H1 (cell line): ENCODE results near the gene CIAO3. TPM values are rescaled to one million over a fixed set of nuclear protein-coding genes. Genes with fewer than 3 reads are reported as not detected.

Experiments used
- CTCF ChIA-PET: fragments of 300-600 bp; sonication (Branson Sonifier 250); formaldehyde crosslinking; loops from one replicate; lab custom pipeline; 2021; ENCODE audit not compliant: partially characterized antibody; lab: Charles Lee
- POLR2A ChIA-PET: fragments of 300-600 bp; sonication (Branson Sonifier 250); formaldehyde crosslinking; loops from one replicate; lab custom pipeline; 2021; ENCODE audit warnings: inconsistent platforms; ENCODE audit not compliant: partially characterized antibody; lab: Charles Lee
- DNase-seq, 2 experiments: peaks; one replicate each; pipeline versions ENCODE4 v3.0.0 to v3.0.0-alpha.2; 2010 to 2022; ENCODE audit warnings: low spot score in 2 of 2, low read depth in 1 of 2, mixed read lengths in 1 of 2
- FAIRE-seq: peaks from 2 replicates; lab custom pipeline; 2011; peaks lifted over from hg19 to GRCh38; lab: Jason Lieb, UNC
- H2AFZ ChIP-seq: 2 replicates; pipeline ENCODE4 v1.8.1; 2012; ENCODE audit warnings: low read length, inconsistent platforms
- H2AK5ac ChIP-seq: 2 replicates; pipeline ENCODE4 v1.6.1; 2013; ENCODE audit warnings: low read depth, low read length
- H2BK120ac ChIP-seq: replicated peaks from 2 replicates; pipeline ENCODE3; 2013; ENCODE audit warnings: low read depth, low read length, inconsistent platforms
- H2BK12ac ChIP-seq: 2 replicates; pipeline ENCODE4 v1.6.1; 2013; ENCODE audit warnings: low read depth, low read length
- H2BK15ac ChIP-seq: 2 replicates; pipeline ENCODE4 v1.6.1; 2013; ENCODE audit warnings: low read length
- H2BK20ac ChIP-seq: 2 replicates; pipeline ENCODE4 v1.6.1; 2013; ENCODE audit warnings: low read length
- H2BK5ac ChIP-seq: 2 replicates; pipeline ENCODE4 v1.6.1; 2013; ENCODE audit warnings: low read depth, low read length
- H3K14ac ChIP-seq: 2 replicates; pipeline ENCODE4 v1.6.1; 2013; ENCODE audit warnings: inconsistent platforms; ENCODE audit not compliant: insufficient read length
- H3K18ac ChIP-seq: 2 replicates; pipeline ENCODE4 v1.6.1; 2013; ENCODE audit warnings: low read length; ENCODE audit errors: extremely low read depth
- H3K23ac ChIP-seq: 2 replicates; pipeline ENCODE4 v1.6.1; 2013; ENCODE audit warnings: inconsistent platforms; ENCODE audit not compliant: insufficient read length
- H3K23me2 ChIP-seq: 2 replicates; pipeline ENCODE4 v1.6.1; 2013; ENCODE audit warnings: low read depth, low read length
- H3K27ac ChIP-seq: 2 replicates; pipeline ENCODE4 v1.6.1; 2011; ENCODE audit warnings: low read depth, low read length, inconsistent platforms
- H3K27me3 ChIP-seq, 4 experiments: replicated peaks in 1 of 4; 1 replicate in 1 of 4; 2 replicates in 3 of 4; pipeline versions ENCODE4 v1.6.1 to v1.8.1; 2011 to 2013; ENCODE audit warnings: low read length in 3 of 4, mild to moderate bottlenecking in 3 of 4, inconsistent platforms in 2 of 4, mixed read lengths in 2 of 4, moderate library complexity in 1 of 4; ENCODE audit not compliant: control insufficient read depth in 3 of 4, insufficient read depth in 3 of 4; ENCODE audit errors: extremely low read depth in 1 of 4
- H3K36me3 ChIP-seq, 4 experiments: 2 replicates each; pipeline versions ENCODE4 v1.6.1 to v1.8.1; 2011 to 2013; ENCODE audit warnings: mild to moderate bottlenecking in 4 of 4, low read length in 3 of 4, moderate library complexity in 2 of 4, control low read depth in 1 of 4, inconsistent platforms in 1 of 4; ENCODE audit not compliant: insufficient read depth in 4 of 4, control insufficient read depth in 2 of 4
- H3K4ac ChIP-seq: replicated peaks from 2 replicates; pipeline ENCODE3; 2013; ENCODE audit warnings: low read length, low read depth, mixed read lengths, inconsistent platforms; ENCODE audit not compliant: insufficient read length
- H3K4me1 ChIP-seq, 4 experiments: replicated peaks in 1 of 4; 1 replicate in 1 of 4; 2 replicates in 3 of 4; pipeline versions ENCODE4 v1.6.1 to v1.8.1; 2011 to 2013; ENCODE audit warnings: low read length in 3 of 4, inconsistent platforms in 2 of 4, mixed read lengths in 1 of 4; ENCODE audit not compliant: insufficient read depth in 4 of 4, control insufficient read depth in 3 of 4
- H3K4me2 ChIP-seq, 2 experiments: 2 replicates each; pipeline versions ENCODE4 v1.6.1 to v1.8.1; 2011 to 2013; ENCODE audit warnings: low read depth in 2 of 2, low read length in 2 of 2, control low read depth in 1 of 2, inconsistent platforms in 1 of 2, mild to moderate bottlenecking in 1 of 2; ENCODE audit not compliant: insufficient read depth in 1 of 2
- H3K4me3 ChIP-seq, 4 experiments: fragments of 200-600, 300-600 bp in 1 of 4; sonication (generic), shearing (Covaris generic), sonication (Bioruptor Twin) in 1 of 4; 2 replicates each; pipeline versions ENCODE4 v1.5.1 to v1.8.1; 2011 to 2016; ENCODE audit warnings: low read length in 4 of 4, low read depth in 3 of 4, control low read depth in 2 of 4, inconsistent platforms in 2 of 4, mild to moderate bottlenecking in 2 of 4, mixed read lengths in 1 of 4, moderate library complexity in 1 of 4; ENCODE audit not compliant: insufficient read depth in 2 of 4; ENCODE audit errors: extremely low read depth in 1 of 4
- H3K56ac ChIP-seq: replicated peaks from 2 replicates; pipeline ENCODE3; 2013; ENCODE audit warnings: low read depth, mild to moderate bottlenecking, mixed read lengths, low read length, inconsistent platforms; ENCODE audit not compliant: insufficient read length
- H3K79me1 ChIP-seq: 2 replicates; pipeline ENCODE4 v1.6.1; 2013; ENCODE audit warnings: low read depth, low read length, control low read depth
- H3K79me2 ChIP-seq, 2 experiments: 2 replicates each; pipeline versions ENCODE4 v1.6.1 to v1.8.1; 2012 to 2013; ENCODE audit warnings: low read length in 2 of 2, mild to moderate bottlenecking in 2 of 2, inconsistent platforms in 1 of 2; ENCODE audit not compliant: insufficient read depth in 2 of 2, control insufficient read depth in 1 of 2
- H3K9ac ChIP-seq, 4 experiments: replicated peaks in 1 of 4; 1 replicate in 1 of 4; 2 replicates in 3 of 4; pipeline versions ENCODE4 v1.6.1 to v1.8.1; 2011 to 2013; ENCODE audit warnings: low read depth in 3 of 4, low read length in 3 of 4, control low read depth in 2 of 4, mild to moderate bottlenecking in 2 of 4, moderate library complexity in 2 of 4, inconsistent platforms in 1 of 4; ENCODE audit errors: extremely low read depth in 1 of 4
- H3K9me3 ChIP-seq, 2 experiments: 2 replicates each; pipeline versions ENCODE4 v1.6.1 to v1.8.1; 2012 to 2013; ENCODE audit warnings: mild to moderate bottlenecking in 2 of 2, moderate library complexity in 2 of 2, control low read depth in 1 of 2, inconsistent platforms in 1 of 2, low read depth in 1 of 2, low read length in 1 of 2, mixed read lengths in 1 of 2; ENCODE audit not compliant: insufficient read depth in 2 of 2
- H4K20me1 ChIP-seq, 2 experiments: replicated peaks in 1 of 2; 2 replicates each; pipeline versions ENCODE3 to v1.8.1; 2011 to 2013; ENCODE audit warnings: inconsistent platforms in 2 of 2, low read length in 2 of 2, mild to moderate bottlenecking in 1 of 2; ENCODE audit not compliant: insufficient read depth in 2 of 2, control insufficient read depth in 1 of 2
- H4K5ac ChIP-seq: 2 replicates; pipeline ENCODE4 v1.6.1; 2013; ENCODE audit warnings: low read length, low read depth, mixed read lengths, inconsistent platforms; ENCODE audit not compliant: insufficient read length
- H4K8ac ChIP-seq: 2 replicates; pipeline ENCODE4 v1.8.0; 2013; ENCODE audit warnings: mild to moderate bottlenecking, moderate library complexity, low read length, inconsistent platforms; ENCODE audit not compliant: insufficient read depth; ENCODE audit errors: extremely low read depth
- H4K91ac ChIP-seq: replicated peaks from 2 replicates; pipeline ENCODE3; 2013; ENCODE audit warnings: low read length, mixed read lengths, inconsistent platforms; ENCODE audit not compliant: insufficient read length
- CHD1 ChIP-seq: IDR thresholded peaks from 2 replicates; pipeline ENCODE4 v1.6.1; 2012; ENCODE audit warnings: low read depth, low read length, improper control_type of control experiment
- CREB1 ChIP-seq: IDR thresholded peaks from 2 replicates; pipeline ENCODE4 v1.6.1; 2012; ENCODE audit warnings: inconsistent platforms
- EGR1 ChIP-seq: IDR thresholded peaks from 2 replicates; pipeline ENCODE4 v1.6.1; 2011; ENCODE audit warnings: low read depth, low read length, borderline replicate concordance
- KDM1A ChIP-seq: fragments of 200-600, 300-600 bp; sonication (generic); IDR thresholded peaks from 2 replicates; pipeline ENCODE4 v1.7.1; 2016; ENCODE audit warnings: mild to moderate bottlenecking, low read length, borderline replicate concordance
- NANOG ChIP-seq: IDR thresholded peaks from 2 replicates; pipeline ENCODE4 v1.6.1; 2011; ENCODE audit warnings: low read length, low read depth, mild to moderate bottlenecking, inconsistent platforms; ENCODE audit not compliant: insufficient read depth, poor library complexity, severe bottlenecking
- RFX5 ChIP-seq: IDR thresholded peaks from 2 replicates; pipeline ENCODE4 v1.6.1; 2011; ENCODE audit warnings: low read depth, low read length, improper control_type of control experiment, borderline replicate concordance
- TEAD4 ChIP-seq: IDR thresholded peaks from 2 replicates; pipeline ENCODE4 v1.6.1; 2012; ENCODE audit warnings: low read depth, low read length, inconsistent platforms, mixed read lengths
- WGBS, 2 experiments: shearing (Covaris generic) in 1 of 2; methylation state at CpG; one replicate each; pipeline versions ENCODE4 v1.1.6 to v1.1.7; 2013 to 2015; ENCODE audit warnings: low lambda C conversion rate in 2 of 2, mixed read lengths in 2 of 2, inconsistent platforms in 1 of 2, low coverage in 1 of 2, missing lambda C conversion rate in 1 of 2; ENCODE audit not compliant: insufficient replicate concordance in 2 of 2, insufficient coverage in 1 of 2, insufficient read length in 1 of 2; ENCODE audit errors: extremely low coverage in 1 of 2, missing lambda C conversion rate in 1 of 2; 5-methylcytosine and 5-hydroxymethylcytosine counted together
- polyA plus RNA-seq, 7 experiments: library from polyadenylated mRNA; depleted of rRNA in 3 of 7; stranded (reverse) in 5 of 7; unstranded in 2 of 7; fragments of >200 nt in 5 of 7; fragments of 200-250 nt in 2 of 7; gene quantifications; 1 replicate in 5 of 7; 2 replicates in 1 of 7; 4 replicates in 1 of 7; pipeline versions ENCODE4 v1.2.1 to v1.2.3, GENCODE V29; 2011 to 2013; ENCODE audit warnings: missing spikeins in 2 of 7, mixed read lengths in 2 of 7
- total RNA-seq: library from RNA; stranded (reverse); fragmentation: NEBNext Ultra II Directional; extraction: Animal tissue kit (Norgen Biotek cat#: 25700); gene quantifications from 2 replicates; pipeline ENCODE4 v1.2.1, GENCODE V29; 2021
- TF ChIP-seq, protein P1 (sequence below), 3 experiments: IDR thresholded peaks; 1 replicate in 2 of 3; 2 replicates in 1 of 3; pipeline versions ENCODE4 v1.5.1 to v1.6.1; 2011; ENCODE audit warnings: low read length in 3 of 3, mild to moderate bottlenecking in 3 of 3, inconsistent platforms in 2 of 3, low read depth in 1 of 3, moderate library complexity in 1 of 3; ENCODE audit not compliant: insufficient read depth in 1 of 3; ENCODE audit errors: control extremely low read depth in 1 of 3

Gene CIAO3
- total and polyA plus RNA-seq, 2 of the 8 experiments (the other 6 are each of a cell fraction or from before 2014, with no cell fraction given) = 20.0 to 20.4 TPM

DNA sequence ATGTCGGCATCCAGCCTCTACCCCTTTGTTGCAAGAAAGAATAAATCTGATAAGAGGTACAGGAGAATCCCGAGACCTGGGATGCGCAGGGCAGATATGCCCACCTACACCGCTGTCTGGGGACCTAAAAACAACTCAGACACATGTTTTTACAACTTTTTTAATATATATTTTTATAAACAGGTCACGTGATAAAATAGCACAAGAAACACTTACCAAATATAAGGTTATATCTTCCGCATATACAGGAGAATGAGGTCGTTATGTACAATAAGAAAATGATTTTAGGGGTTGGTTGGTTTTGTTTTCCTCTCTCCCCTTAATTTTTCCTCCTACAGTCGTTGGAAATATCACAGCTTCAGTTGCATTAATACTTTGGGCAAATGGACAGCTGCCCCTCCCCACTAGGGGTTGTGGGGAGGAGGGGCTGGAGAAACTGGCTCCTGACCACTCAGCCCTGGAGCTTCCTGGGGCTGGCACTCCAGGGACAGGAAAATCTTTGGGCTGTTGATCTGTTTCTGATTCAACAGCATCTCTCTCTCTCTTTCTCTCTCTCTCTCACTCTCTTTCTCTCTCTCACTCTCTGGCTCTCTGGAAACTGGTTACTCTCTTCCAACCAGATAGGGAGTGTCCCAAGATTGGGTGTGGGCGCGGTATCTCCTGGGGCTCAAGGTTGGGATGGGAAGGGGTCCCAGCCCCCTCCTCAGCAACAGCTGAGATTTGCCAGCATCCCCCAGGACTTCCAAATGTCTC is 48.3 kb downstream of the CIAO3 start:
- Histone ChIP-seq H3K18ac (no peak overlapping the region), H3K9ac (no peak overlapping the region), H3K56ac (no peak overlapping the region), H3K36me3 (no peaks in the 10 kb centered on the region), H2BK5ac (no peak overlapping the region), H4K20me1 (peaks cover 0 to 11% of the 10 kb centered on the region in 2 experiments), H4K8ac (no peak overlapping the region), H3K79me1 (peaks cover 4% of the 10 kb centered on the region), H2AFZ (no peak overlapping the region), H2AK5ac (no peak overlapping the region), H3K23me2 (peaks cover 15% of the 10 kb centered on the region), H3K4me1 (peaks cover 0 to 23% (median 15%) of the 10 kb centered on the region in 4 experiments; a peak in 5 of 7 replicates), H3K4me3 (no peak overlapping the region), H4K5ac (no peak overlapping the region), H2BK120ac (no peak overlapping the region), H3K4ac (no peak overlapping the region), H2BK15ac (no peak overlapping the region), H2BK20ac (no peak overlapping the region), H3K79me2 (no peaks in the 10 kb centered on the region), H3K27me3 (peaks cover 1 to 53% (median 34%) of the 10 kb centered on the region in 4 experiments), H3K4me2 (no peak overlapping the region; a peak in 1 of 4 replicates), H3K9me3 (no peaks in the 10 kb centered on the region), H2BK12ac (no peak overlapping the region), H3K27ac (no peak overlapping the region), H4K91ac (no peak overlapping the region), H3K14ac (no peak overlapping the region), H3K23ac (no peak overlapping the region)
- FAIRE-seq (no peak), DNase-seq (no peak)
- CTCF ChIA-PET = interaction anchor here (0.9 to 2.0 kb wide), 5 partner anchors 11 to 93 kb away, joined by 3 to 7 read pairs (median 6); no protein-coding TSS in a partner anchor
- TF ChIP-seq RFX5 = no peak
- TF ChIP-seq NANOG = no peak
- TF ChIP-seq EGR1 = no peak
- no peak for TF ChIP-seq CREB1
- no peak for TF ChIP-seq KDM1A
- no peak for TF ChIP-seq CHD1
- TF ChIP-seq, protein P1, sequence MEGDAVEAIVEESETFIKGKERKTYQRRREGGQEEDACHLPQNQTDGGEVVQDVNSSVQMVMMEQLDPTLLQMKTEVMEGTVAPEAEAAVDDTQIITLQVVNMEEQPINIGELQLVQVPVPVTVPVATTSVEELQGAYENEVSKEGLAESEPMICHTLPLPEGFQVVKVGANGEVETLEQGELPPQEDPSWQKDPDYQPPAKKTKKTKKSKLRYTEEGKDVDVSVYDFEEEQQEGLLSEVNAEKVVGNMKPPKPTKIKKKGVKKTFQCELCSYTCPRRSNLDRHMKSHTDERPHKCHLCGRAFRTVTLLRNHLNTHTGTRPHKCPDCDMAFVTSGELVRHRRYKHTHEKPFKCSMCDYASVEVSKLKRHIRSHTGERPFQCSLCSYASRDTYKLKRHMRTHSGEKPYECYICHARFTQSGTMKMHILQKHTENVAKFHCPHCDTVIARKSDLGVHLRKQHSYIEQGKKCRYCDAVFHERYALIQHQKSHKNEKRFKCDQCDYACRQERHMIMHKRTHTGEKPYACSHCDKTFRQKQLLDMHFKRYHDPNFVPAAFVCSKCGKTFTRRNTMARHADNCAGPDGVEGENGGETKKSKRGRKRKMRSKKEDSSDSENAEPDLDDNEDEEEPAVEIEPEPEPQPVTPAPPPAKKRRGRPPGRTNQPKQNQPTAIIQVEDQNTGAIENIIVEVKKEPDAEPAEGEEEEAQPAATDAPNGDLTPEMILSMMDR (IDR thresholded peaks at IDR 0.05; ENCODE audit: control extremely low read depth in 1 of 3, insufficient read depth in 1 of 3, low read depth in 1 of 3, low read length in 3 of 3) = no peak
- no peak for TF ChIP-seq TEAD4
- 75% methylated on average over 10 of the region's 10 CpGs; no CpG with 5 or more reads in 1 of the 2 experiments for WGBS, 2 experiments
- POLR2A ChIA-PET = interaction anchor here (1.1 to 4.6 kb wide), 4 partner anchors 10 to 40 kb away, joined by 3 to 48 read pairs (median 6); partner anchors contain the start of genes ANTKMT, JMJD8, RHBDL1 and STUB1
